HG03571 (cell line): ENCODE data around the gene BDNF.

Experiments used
- ATAC-seq: cut with Tn5 transposase; IDR thresholded peaks from one replicate; pipeline ENCODE4 v1.9.1; 2021; ENCODE audit not compliant: unreplicated experiment

BDNF gene

GRCh38 chr11:27605422-27605821 lies 94.8 kb downstream of the BDNF start:
- ATAC-seq: no peak
